IPS DF 6.9 (cell line): ENCODE measurements around the gene ADGRV1.

Experiments
- DNase-seq: peaks from one replicate; pipeline ENCODE4 v3.0.0-alpha.2; 2013; ENCODE audit warnings: low read depth, low spot score
- H3K27ac ChIP-seq: one replicate; pipeline ENCODE4 v1.5.1; 2013; ENCODE audit warnings: low read length, control low read depth
- H3K27me3 ChIP-seq: 2 replicates; pipeline ENCODE4 v1.6.1; 2013; ENCODE audit warnings: mild to moderate bottlenecking, low read length; ENCODE audit not compliant: control insufficient read depth, insufficient read depth
- H3K36me3 ChIP-seq: 2 replicates; pipeline ENCODE4 v1.6.1; 2013; ENCODE audit warnings: low read length; ENCODE audit not compliant: control insufficient read depth, insufficient read depth
- H3K4me1 ChIP-seq: 2 replicates; pipeline ENCODE4 v1.6.1; 2013; ENCODE audit warnings: low read length; ENCODE audit not compliant: control insufficient read depth, insufficient read depth
- H3K4me3 ChIP-seq: 2 replicates; pipeline ENCODE4 v1.5.1; 2013; ENCODE audit warnings: mild to moderate bottlenecking, low read length
- H3K9me3 ChIP-seq: 2 replicates; pipeline ENCODE4 v1.6.1; 2013; ENCODE audit warnings: low read length, inconsistent platforms; ENCODE audit not compliant: control insufficient read depth, insufficient read depth
- WGBS: extraction: QIAGEN DNeasy Blood & Tissue Kit; methylation state at CpG from one replicate; pipeline ENCODE4 v1.1.7; 2013; ENCODE audit warnings: mixed read lengths, missing lambda C conversion rate; ENCODE audit not compliant: insufficient read length, insufficient coverage; 5-methylcytosine and 5-hydroxymethylcytosine counted together

Gene ADGRV1

DNA sequence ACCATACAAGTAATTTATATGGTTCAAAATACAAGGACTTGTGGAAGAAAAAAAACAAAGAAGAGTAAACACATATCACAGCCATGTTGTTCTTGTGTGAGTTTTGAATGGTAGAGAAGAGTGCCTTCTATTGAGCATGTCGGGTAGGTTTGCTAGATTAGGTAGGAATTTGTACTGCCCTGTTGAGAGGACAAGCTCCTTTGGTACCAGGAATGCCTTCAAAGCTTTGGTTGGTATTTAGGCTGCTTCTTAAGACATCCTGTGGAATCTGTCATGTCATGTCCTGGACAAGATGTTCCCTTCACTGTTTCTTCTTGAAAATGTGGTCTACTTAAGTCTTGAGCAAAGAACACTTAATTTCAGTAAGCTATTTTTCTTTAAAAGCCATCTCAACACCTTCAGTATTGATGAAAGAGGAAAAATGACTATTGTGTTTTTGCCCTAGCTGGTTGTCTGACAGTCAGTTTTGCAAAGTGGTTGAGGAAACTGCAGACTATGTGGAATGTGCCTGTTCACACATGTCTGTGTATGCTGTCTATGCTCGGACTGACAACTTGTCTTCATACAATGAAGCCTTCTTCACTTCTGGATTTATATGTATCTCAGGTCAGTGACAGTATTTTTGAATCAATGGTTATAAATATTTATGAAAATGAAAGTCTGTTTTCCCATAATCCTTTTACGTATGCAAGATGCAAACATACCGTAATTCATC is 296.9 kb downstream of the ADGRV1 start:
- Histone ChIP-seq H3K9me3 (no peaks in the 10 kb centered on the region), H3K4me1 (no peaks in the 10 kb centered on the region), H3K27ac (no peak overlapping the region), H3K27me3 (no peaks in the 10 kb centered on the region), H3K4me3 (no peak overlapping the region), H3K36me3 (no peaks in the 10 kb centered on the region; the same call in 1 of the 2 replicates)
- no peak for DNase-seq
- no CpG with 5 or more reads among the region's 4 CpGs for WGBS

DNA sequence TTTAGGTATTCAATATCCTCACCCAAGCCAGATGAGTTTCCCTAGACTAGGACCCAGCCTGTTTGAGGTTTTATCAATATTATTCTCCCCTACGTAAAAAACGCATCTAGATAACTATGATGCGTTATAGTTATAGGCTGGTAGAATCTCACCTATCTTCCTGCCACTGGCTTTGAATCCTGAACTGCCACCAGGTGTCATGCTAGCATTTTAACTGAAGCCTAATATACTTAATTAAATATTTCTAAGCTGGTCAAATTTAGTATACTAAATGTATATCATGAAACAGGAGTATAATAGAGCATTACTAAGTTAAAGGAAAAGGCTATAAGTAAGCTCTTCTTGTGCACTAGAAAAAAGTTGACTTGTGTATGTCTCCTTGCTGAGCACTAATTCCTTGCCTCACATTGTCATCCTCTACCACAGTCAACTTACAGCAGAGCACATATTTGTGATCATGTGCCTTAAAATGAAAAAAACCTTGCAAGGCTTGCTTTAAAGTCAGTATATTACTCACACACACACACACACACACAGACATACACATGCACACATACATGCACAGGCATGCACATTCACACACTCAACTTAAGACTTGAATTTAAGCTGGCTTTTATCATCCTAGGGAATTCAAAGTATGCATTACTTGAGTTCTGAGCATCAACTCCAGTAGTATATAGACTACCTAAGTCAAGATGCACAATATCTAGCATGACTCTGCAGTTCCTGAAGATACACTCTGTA is 303.4 kb downstream of the ADGRV1 start:
- no peaks in the 10 kb centered on the region for H3K9me3 ChIP-seq
- DNase-seq = no peak
- no peak overlapping the region for H3K4me3 ChIP-seq
- H3K36me3 ChIP-seq = no peaks in the 10 kb centered on the region
- no peaks in the 10 kb centered on the region for H3K4me1 ChIP-seq
- no peaks in the 10 kb centered on the region for H3K27me3 ChIP-seq
- WGBS = no CpG with 5 or more reads among the region's 3 CpGs
- H3K27ac ChIP-seq = no peak overlapping the region

DNA sequence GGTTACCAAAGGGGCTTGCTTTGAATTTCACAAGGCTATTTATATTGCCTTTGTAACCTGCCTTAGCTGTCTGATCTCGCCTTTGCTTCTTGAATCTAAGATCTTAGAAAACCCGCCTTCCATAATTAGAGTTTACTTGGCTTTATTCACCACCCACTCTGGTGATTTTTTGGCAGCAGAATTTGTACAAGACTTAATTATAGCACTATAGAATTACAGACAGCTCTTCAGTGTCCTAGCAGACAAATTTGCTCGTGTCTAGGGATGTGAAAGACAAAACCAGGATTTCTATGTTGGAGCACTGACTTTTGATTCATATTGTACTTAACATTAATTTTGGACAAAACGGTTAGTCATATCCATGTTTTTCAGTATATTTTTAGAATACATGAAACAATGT is 306.6 kb downstream of the ADGRV1 start:
- no peak overlapping the region for H3K4me3 ChIP-seq
- no peaks in the 10 kb centered on the region for H3K27me3 ChIP-seq
- H3K4me1 ChIP-seq = no peaks in the 10 kb centered on the region
- no peak for DNase-seq
- WGBS = no CpG with 5 or more reads among the region's 4 CpGs
- H3K36me3 ChIP-seq = no peaks in the 10 kb centered on the region
- no peaks in the 10 kb centered on the region for H3K9me3 ChIP-seq
- H3K27ac ChIP-seq = no peak overlapping the region

- Histone ChIP-seq H3K36me3 (no peaks in the 10 kb centered on the region), H3K27me3 (no peaks in the 10 kb centered on the region), H3K27ac (no peak overlapping the region), H3K9me3 (no peaks in the 10 kb centered on the region), H3K4me3 (no peak overlapping the region), H3K4me1 (no peaks in the 10 kb centered on the region)
- no CpG with 5 or more reads among the region's 2 CpGs for WGBS
- DNase-seq = no peak
These were observed 307.7 kb downstream of the ADGRV1 start for GRCh38 chr5:90866333-90866732.

GRCh38 chr5:90866915-90867731 is 308.5 kb downstream of the ADGRV1 start:
- Histone ChIP-seq H3K36me3 (no peaks in the 10 kb centered on the region), H3K4me3 (no peak overlapping the region), H3K9me3 (no peaks in the 10 kb centered on the region), H3K27me3 (no peaks in the 10 kb centered on the region), H3K27ac (no peak overlapping the region), H3K4me1 (no peaks in the 10 kb centered on the region)
- no peak for DNase-seq
- WGBS = no CpG with 5 or more reads among the region's 5 CpGs

- no peak overlapping the region for H3K27ac ChIP-seq
- WGBS = no CpG with 5 or more reads among the region's 4 CpGs
These were observed 310.2 kb downstream of the ADGRV1 start for GRCh38 chr5:90868799-90869198.

GRCh38 chr5:90871391-90871991 is 312.9 kb downstream of the ADGRV1 start:
- no peak overlapping the region for H3K27ac ChIP-seq
- no peak overlapping the region for H3K4me3 ChIP-seq
- no peak for DNase-seq
- WGBS = no CpG with 5 or more reads among the region's 3 CpGs
- no peaks in the 10 kb centered on the region for H3K27me3 ChIP-seq
- no peaks in the 10 kb centered on the region for H3K9me3 ChIP-seq
- no peaks in the 10 kb centered on the region for H3K36me3 ChIP-seq
- H3K4me1 ChIP-seq = no peaks in the 10 kb centered on the region

More at GRCh38 chr5:90868799-90869198, 310.2 kb downstream of the ADGRV1 start:
- H3K4me3 ChIP-seq = no peak overlapping the region
- no peak for DNase-seq
- no peaks in the 10 kb centered on the region for H3K9me3 ChIP-seq
- H3K27me3 ChIP-seq = no peaks in the 10 kb centered on the region
- H3K4me1 ChIP-seq = no peaks in the 10 kb centered on the region
- no peaks in the 10 kb centered on the region for H3K36me3 ChIP-seq

DNA sequence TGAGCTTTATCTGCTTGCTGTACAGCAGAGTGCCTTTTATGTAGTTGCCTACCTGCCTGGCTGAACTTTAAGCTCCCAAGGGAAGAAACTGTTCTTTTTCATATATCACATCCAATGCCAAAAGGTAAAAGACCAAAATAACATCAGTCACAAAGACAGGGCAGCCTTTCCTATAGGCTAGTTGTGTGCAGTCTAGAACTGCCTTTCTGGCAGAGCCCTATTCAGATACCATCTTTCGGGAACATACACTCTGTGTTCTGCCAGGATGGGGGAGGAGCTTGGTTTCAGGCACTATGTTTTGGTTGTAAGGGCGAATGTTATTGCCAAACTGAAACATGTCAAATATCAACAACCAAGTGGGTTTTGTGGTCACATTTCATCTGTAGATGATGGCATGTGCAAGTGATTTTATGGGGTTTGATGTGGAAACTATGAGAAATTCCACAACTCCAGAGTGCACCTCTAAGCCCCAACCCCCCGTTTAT is 314.5 kb downstream of the ADGRV1 start:
- Histone ChIP-seq H3K4me3 (no peak overlapping the region), H3K27ac (no peak overlapping the region), H3K4me1 (no peaks in the 10 kb centered on the region), H3K27me3 (no peaks in the 10 kb centered on the region), H3K9me3 (no peaks in the 10 kb centered on the region), H3K36me3 (no peaks in the 10 kb centered on the region)
- WGBS = no CpG with 5 or more reads among the region's 3 CpGs
- no peak for DNase-seq

DNA sequence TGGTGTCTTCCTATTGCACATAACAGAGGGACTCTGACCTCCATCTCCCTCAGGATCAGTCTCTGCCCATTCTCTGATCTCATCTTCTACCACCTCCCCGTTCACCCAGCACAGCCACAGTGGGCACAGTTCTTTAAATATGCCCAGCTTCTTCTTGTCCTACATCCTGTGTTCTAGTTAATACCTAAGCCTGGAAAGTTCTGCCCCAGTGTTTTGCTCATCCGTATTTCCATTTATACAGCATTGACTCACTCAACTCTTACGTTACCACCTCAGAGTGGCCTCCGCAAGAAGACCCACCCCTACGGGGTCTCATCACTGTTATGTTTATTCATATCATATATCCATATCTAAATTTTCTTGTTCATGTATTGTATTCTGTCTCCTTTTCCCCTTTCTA is 315.5 kb downstream of the ADGRV1 start:
- Histone ChIP-seq H3K4me3 (no peak overlapping the region), H3K27me3 (no peaks in the 10 kb centered on the region), H3K9me3 (no peaks in the 10 kb centered on the region), H3K4me1 (peaks cover 2% of the 10 kb centered on the region; the same call in 1 of the 2 replicates), H3K36me3 (no peaks in the 10 kb centered on the region), H3K27ac (no peak overlapping the region)
- WGBS = no CpG with 5 or more reads among the region's 5 CpGs
- DNase-seq = no peak

DNA sequence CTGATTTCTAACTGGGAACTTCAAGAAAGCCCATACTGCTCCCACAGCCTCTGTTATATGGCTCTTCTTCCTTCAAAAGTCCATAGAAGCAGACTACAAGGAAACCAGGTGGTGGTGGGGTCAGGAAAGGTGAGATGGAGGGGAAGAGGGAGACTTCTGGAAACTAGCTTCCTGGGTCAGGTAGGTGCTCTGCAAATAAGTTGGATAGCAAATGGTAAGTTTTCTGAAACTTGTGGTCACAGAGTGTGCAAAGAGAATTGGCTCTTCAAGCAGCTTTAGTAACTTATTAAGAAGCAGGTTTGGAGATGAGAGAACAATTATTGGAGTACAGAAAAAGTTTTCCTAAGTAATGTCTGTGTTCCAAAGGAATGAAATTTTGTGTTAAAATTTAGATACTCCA is 316.9 kb downstream of the ADGRV1 start:
- H3K4me3 ChIP-seq = no peak overlapping the region
- H3K27me3 ChIP-seq = no peaks in the 10 kb centered on the region
- no peak for DNase-seq
- H3K36me3 ChIP-seq = no peaks in the 10 kb centered on the region
- H3K9me3 ChIP-seq = no peaks in the 10 kb centered on the region
- H3K4me1 ChIP-seq = peaks cover 2% of the 10 kb centered on the region; the same call in 1 of the 2 replicates
- no peak overlapping the region for H3K27ac ChIP-seq
